ENCODE data around the gene GLI1. TPM values are rescaled to one million over a fixed set of nuclear protein-coding genes. Genes with fewer than 3 reads are reported as not detected.

Gene GLI1
- total RNA-seq, 2 donors from 2014 or later, result 0.97 to 1.2 TPM

- no peak for DNase-seq
- intact Hi-C loops (cut with DNase I), result loop anchor here in 1 of 2 donors (5.0 kb wide), 1 partner anchor 245 kb away; no protein-coding TSS in a partner anchor
- ATAC-seq, result no peak
Measured at GRCh38 chr12:57456737-57457490, 2.7 kb upstream of the GLI1 start.

GRCh38 chr12:57458665-57459054, 925 bp upstream of the GLI1 start:
- no peak for ATAC-seq
- DNase-seq, result no peak
- intact Hi-C loops (cut with DNase I), result loop anchor here in 1 of 2 donors (5.0 kb wide), 1 partner anchor 246 kb away; no protein-coding TSS in a partner anchor

GRCh38 chr12:57459055-57459749, 383 bp upstream of the GLI1 start:
- ATAC-seq (peak; percentile 78), DNase-seq (peak; percentile 94)
- intact Hi-C loops (cut with DNase I), result loop anchor here in 1 of 2 donors (5.0 kb wide), 1 partner anchor 247 kb away; no protein-coding TSS in a partner anchor

- intact Hi-C loops (cut with DNase I), result no loop called here
- ATAC-seq (no peak), DNase-seq (no peak)
Measured at GRCh38 chr12:57460468-57460784, 841 bp downstream of the GLI1 start.

- no peak for ATAC-seq
- intact Hi-C loops (cut with DNase I), result no loop called here
- no peak for DNase-seq
Measured at GRCh38 chr12:57460841-57461275, 1.3 kb downstream of the GLI1 start.

GRCh38 chr12:57461276-57461916, 1.8 kb downstream of the GLI1 start:
- ATAC-seq, result peak; percentile 35 to 64
- intact Hi-C loops (cut with DNase I), result no loop called here
- peak; percentile 74 for DNase-seq

GRCh38 chr12:57461917-57462250, 2.3 kb downstream of the GLI1 start:
- intact Hi-C loops (cut with DNase I), result no loop called here
- ATAC-seq (no peak), DNase-seq (no peak)

- ATAC-seq (peak; percentile 73 to 76), DNase-seq (peak; percentile 88)
- intact Hi-C loops (cut with DNase I), result no loop called here
Measured at GRCh38 chr12:57462251-57462911, 2.8 kb downstream of the GLI1 start.

- ATAC-seq (no peak), DNase-seq (no peak)
- intact Hi-C loops (cut with DNase I), result no loop called here
Measured at GRCh38 chr12:57462912-57463253, 3.3 kb downstream of the GLI1 start.

GRCh38 chr12:57464569-57464968, 5.0 kb downstream of the GLI1 start:
- intact Hi-C loops (cut with DNase I), result no loop called here
- ATAC-seq (no peak), DNase-seq (no peak)

GRCh38 chr12:57465030-57465746, 5.6 kb downstream of the GLI1 start:
- intact Hi-C loops (cut with DNase I), result no loop called here
- ATAC-seq (no peak), DNase-seq (no peak)

- intact Hi-C loops (cut with DNase I), result no loop called here
- DNase-seq, result no peak
- no peak for ATAC-seq
Measured at GRCh38 chr12:57465747-57466505, 6.3 kb downstream of the GLI1 start.

- ATAC-seq (no peak), DNase-seq (no peak)
- intact Hi-C loops (cut with DNase I), result no loop called here
Measured at GRCh38 chr12:57467212-57467874, 7.8 kb downstream of the GLI1 start.

GRCh38 chr12:57467915-57468314, 8.3 kb downstream of the GLI1 start:
- DNase-seq (no peak), ATAC-seq (no peak)
- intact Hi-C loops (cut with DNase I), result no loop called here

- intact Hi-C loops (cut with DNase I), result no loop called here
- DNase-seq, result no peak
- ATAC-seq, result no peak
Measured at GRCh38 chr12:57469296-57470164, 9.9 kb downstream of the GLI1 start.

- no peak for ATAC-seq
- intact Hi-C loops (cut with DNase I), result no loop called here
- DNase-seq, result no peak
Measured at GRCh38 chr12:57470286-57470969, 10.8 kb downstream of the GLI1 start.
